ENCODE data around the gene STIP1. TPM values are rescaled to one million over a fixed set of nuclear protein-coding genes. Genes with fewer than 3 reads are reported as not detected.
A peak's percentile ranks its signal among the peaks of the same experiment; 100 is the strongest.

The STIP1 gene
- total RNA-seq, 1 donor from 2014 or later, result 127 TPM

GRCh38 chr11:64164392-64165312 is 21.3 kb upstream of the STIP1 start:
- H3K4me1 Mint-ChIP-seq, result peaks cover 10% of the 10 kb centered on the region
- no peak for TF ChIP-seq CTCF (IDR thresholded peaks at IDR 0.05; ENCODE audit: unreplicated experiment)
- H3K27ac Mint-ChIP-seq, result no peak overlapping the region
- H3K4me3 Mint-ChIP-seq, result peak overlapping the region; percentile 66
- H3K9me3 Mint-ChIP-seq, result no peaks in the 10 kb centered on the region
- H3K27me3 Mint-ChIP-seq (ENCODE audit: low read depth), result no peaks in the 10 kb centered on the region
- no peak for DNase-seq (ENCODE audit: low spot score in 2 of 2, unreplicated experiment in 2 of 2)
- H3K36me3 Mint-ChIP-seq, result peaks cover 2% of the 10 kb centered on the region

GRCh38 chr11:64165481-64165841 is 20.5 kb upstream of the STIP1 start:
- TF ChIP-seq CTCF (IDR thresholded peaks at IDR 0.05; ENCODE audit: unreplicated experiment), result no peak
- no peaks in the 10 kb centered on the region for H3K27me3 Mint-ChIP-seq (ENCODE audit: low read depth)
- peaks cover 10% of the 10 kb centered on the region for H3K4me1 Mint-ChIP-seq
- H3K9me3 Mint-ChIP-seq, result no peaks in the 10 kb centered on the region
- peaks cover 2% of the 10 kb centered on the region for H3K36me3 Mint-ChIP-seq
- H3K27ac Mint-ChIP-seq, result no peak overlapping the region
- DNase-seq (ENCODE audit: low spot score in 2 of 2, unreplicated experiment in 2 of 2), result peak in 1 of 2 experiments; percentile 57
- peak overlapping the region; percentile 66 for H3K4me3 Mint-ChIP-seq

GRCh38 chr11:64165842-64166635 is 19.9 kb upstream of the STIP1 start, which contains the start of gene MACROD1:
TSS of gene MACROD1 (minus strand) at chr11:64166113. CDS start at chr11:64165994, 119 bp downstream.
- Mint-ChIP-seq H3K4me3 (peak within 1 kb of the TSS; percentile 83), H3K27me3 (ENCODE audit: low read depth) (no peaks in the 10 kb centered on the region), H3K27ac (peak within 1 kb of the TSS; percentile 90), H3K4me1 (peaks cover 10% of the 10 kb centered on the region), H3K9me3 (no peaks in the 10 kb centered on the region), H3K36me3 (peaks cover 1% of the 10 kb centered on the region)
- TF ChIP-seq CTCF (IDR thresholded peaks at IDR 0.05; ENCODE audit: unreplicated experiment), result no peak
- DNase-seq (ENCODE audit: low spot score in 2 of 2, unreplicated experiment in 2 of 2), result peak; percentile 64 to 81

GRCh38 chr11:64170419-64170818 is 15.6 kb upstream of the STIP1 start:
- Mint-ChIP-seq H3K4me3 (no peak overlapping the region), H3K4me1 (peaks cover 4% of the 10 kb centered on the region), H3K27me3 (ENCODE audit: low read depth) (no peaks in the 10 kb centered on the region), H3K36me3 (peaks cover 7% of the 10 kb centered on the region), H3K27ac (no peak overlapping the region), H3K9me3 (peaks cover 8% of the 10 kb centered on the region)
- DNase-seq (ENCODE audit: low spot score in 2 of 2, unreplicated experiment in 2 of 2), result no peak
- TF ChIP-seq CTCF (IDR thresholded peaks at IDR 0.05; ENCODE audit: unreplicated experiment), result no peak

- DNase-seq (ENCODE audit: low spot score in 2 of 2, unreplicated experiment in 2 of 2), result no peak
- Mint-ChIP-seq H3K27ac (no peak overlapping the region), H3K36me3 (peaks cover 7% of the 10 kb centered on the region), H3K4me3 (no peak overlapping the region), H3K4me1 (no peaks in the 10 kb centered on the region), H3K9me3 (peaks cover 8% of the 10 kb centered on the region), H3K27me3 (ENCODE audit: low read depth) (no peaks in the 10 kb centered on the region)
- TF ChIP-seq CTCF (IDR thresholded peaks at IDR 0.05; ENCODE audit: unreplicated experiment), result no peak
Measured at GRCh38 chr11:64173616-64174355, 12.2 kb upstream of the STIP1 start.
